HPDE6-E6E7 (cell line): Measurements from ENCODE around the gene CACNB2.
"Not testable (repeated sequence)": the region's sequence is repeated elsewhere in the genome, so short reads cannot be mapped to it uniquely, and the experiment has no call there.

Source experiments
- DNase-seq: peaks from one replicate; pipeline ENCODE4 v3.0.0; 2011; ENCODE audit warnings: missing footprints; ENCODE audit errors: extremely low spot score

Gene CACNB2

DNA sequence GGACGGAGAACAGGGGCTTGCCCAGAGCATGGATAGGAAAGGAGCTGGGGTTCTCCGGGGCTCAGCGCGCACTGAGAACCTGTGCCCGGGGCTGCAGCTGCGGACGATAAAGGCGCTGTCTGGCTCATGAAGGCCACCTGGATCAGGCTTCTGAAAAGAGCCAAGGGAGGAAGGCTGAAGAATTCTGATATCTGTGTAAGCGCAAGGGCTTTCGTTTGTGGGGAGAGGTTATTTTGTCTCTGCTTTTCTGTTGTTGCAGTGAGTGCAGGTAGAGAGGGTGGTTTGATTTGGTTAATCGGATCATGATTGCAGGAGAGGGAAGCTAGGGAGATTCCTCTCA, 260.7 kb downstream of the CACNB2 start:
- DNase-seq: no peak

- DNase-seq: no peak
Measured at GRCh38 chr10:18401416-18402195, 261.4 kb downstream of the CACNB2 start.

DNA sequence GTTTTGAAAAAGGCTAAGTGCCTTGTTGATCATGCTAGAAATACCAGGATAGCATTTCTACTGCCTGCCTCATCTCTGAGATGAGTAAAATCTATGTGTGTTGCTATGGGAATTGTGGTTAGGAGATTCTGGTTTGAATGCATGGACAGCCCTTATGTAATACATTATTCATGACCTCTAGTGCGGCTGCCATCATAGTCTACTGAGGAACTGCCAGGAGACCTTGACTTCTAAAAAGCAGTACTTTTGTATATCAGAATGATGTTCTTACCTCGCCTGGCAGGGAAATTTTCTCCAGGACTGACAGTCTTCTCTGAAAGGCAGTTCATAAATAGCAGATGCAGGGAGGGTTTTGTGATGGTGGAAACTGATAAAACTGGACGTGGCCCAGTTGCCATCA, 262.6 kb downstream of the CACNB2 start:
- DNase-seq: no peak

- no peak for DNase-seq
Measured at GRCh38 chr10:18404530-18404929, 264.3 kb downstream of the CACNB2 start.

DNA sequence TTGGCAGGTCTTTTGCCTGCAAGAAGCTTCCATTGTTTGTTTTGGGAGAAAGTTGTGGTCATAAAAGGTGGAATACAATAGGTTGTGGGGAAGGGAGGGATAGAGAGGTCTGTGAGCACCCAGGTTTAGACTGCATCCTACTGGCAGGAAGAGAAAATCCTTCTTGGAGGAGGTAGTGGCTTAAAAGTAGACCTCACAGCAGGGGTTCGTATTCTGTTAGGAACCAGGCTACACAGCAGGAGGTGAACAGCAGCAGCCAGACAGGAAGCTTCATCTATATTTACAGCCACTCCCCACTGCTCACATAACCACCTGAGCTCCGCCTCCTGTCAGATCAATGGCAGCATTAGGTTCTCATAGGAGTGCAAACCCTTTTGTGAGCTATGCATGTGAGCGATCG, 265.9 kb downstream of the CACNB2 start:
- no peak for DNase-seq

DNA sequence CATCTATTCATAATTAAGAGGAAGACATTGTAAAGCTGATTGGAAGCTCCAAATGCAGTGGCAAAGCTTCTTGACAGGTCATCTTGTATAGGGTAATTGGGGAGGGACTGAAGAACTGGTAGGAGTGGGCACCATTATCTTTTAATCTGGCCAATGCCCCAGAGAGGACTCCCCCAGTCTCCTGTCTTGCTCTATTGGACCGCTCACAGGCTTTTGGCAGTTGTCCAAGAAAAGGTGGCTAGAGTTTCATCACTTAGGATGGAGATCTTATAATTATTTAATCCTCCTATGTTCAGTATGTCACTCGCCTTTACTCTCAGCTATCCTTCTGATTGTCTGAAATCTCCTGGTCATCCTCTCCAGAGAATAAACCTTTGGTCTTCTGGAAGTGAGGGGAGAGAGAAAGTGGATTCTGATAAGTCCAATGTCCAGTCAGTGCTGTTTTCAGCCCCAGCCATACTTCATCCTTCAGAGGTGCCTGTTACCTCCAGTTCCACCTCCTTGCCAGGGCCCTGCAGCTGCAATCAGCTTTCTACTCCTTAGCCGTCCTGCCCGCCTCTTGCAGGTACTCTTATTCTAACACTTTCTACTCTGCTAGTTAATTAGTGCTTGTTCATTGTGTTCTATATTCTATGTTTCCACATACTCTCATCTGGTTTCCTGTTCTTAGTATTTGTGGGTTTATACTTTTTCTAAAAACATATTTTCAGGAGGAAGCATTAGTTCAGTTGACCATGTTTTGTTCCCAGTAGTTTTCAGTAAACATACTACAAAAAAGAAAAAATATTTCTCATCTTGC, 269.6 kb downstream of the CACNB2 start:
- DNase-seq: no peak

- DNase-seq: no peak
Measured at GRCh38 chr10:18414061-18414460, 273.8 kb downstream of the CACNB2 start.

- no peak for DNase-seq
Measured at GRCh38 chr10:18417950-18418527, 277.8 kb downstream of the CACNB2 start.

GRCh38 chr10:18418541-18419215, 278.5 kb downstream of the CACNB2 start:
- DNase-seq: no peak

GRCh38 chr10:18419945-18420344, 279.7 kb downstream of the CACNB2 start:
- DNase-seq: no peak

DNA sequence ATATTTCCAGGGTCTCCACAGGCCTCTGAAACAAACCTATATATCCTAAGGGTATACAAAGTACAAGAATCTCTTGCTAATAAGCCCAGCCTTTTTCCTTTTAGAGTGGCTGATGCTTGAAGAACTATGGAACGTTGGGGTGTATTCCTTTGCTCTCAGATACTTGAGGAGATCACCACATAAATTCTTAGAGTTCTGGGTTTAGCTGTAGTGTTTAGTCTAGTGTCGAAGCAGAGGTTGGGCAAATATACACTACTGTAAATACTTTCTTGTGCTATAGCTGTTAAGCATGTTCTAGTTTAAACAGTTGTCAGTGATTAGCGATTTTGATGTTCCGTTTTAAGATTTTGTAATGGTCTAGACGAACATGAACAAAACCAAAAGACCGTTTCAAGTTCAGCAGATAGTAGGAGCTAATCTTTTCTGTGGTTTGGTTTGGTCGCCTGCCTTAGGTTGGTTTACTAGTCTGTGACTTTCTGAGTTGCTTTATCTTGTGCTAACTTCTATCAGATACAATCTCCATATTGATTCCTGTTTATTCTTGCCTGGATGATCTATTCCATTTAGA, 281.6 kb downstream of the CACNB2 start:
- no peak for DNase-seq

DNA sequence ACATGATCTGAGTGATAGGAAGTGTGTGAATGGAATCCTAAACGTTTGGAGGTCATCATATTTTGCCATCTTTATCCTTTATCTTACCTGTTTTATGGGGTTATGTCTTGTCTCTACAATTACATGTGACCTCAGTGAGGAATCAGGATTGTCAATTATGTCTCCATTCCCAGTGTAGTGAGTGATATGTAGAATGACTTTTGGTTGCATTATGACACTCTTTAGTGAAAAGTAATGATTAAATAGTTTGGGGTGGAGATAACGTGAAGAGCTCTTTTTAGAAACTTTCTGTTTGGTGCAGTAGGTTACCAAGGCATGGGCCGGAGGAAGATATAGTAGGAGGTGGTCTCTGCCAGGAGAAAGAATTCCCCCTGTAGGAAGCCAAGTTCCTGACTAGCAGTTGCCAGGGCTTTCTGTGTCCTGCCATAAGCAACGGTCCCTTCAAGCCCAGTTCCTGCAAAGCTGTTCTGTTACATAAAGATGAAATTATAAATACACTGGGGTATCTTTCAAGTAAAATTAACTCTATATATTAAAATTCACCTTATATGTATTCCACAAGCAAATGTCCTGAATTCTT, 282.9 kb downstream of the CACNB2 start:
- no peak for DNase-seq

DNA sequence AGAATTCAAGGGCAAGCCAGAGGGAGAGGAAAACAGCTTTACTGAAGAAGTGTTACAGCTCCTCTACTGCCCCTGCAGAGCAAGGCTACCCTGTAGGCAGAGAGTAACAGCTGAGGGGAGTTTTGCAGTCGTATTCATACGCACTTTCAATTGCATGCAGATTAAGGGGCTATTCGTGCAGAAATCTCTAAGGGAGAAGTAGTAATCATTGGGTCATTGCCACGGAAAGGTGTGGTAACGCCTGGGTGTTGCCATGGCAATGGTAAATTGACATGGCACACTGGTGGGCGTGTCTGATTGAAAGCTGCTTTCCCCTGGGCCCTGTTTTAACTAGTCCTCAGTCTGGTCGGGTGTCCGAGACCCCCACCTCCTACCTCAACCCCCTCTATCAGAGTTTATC, 284.0 kb downstream of the CACNB2 start:
- no peak for DNase-seq

DNA sequence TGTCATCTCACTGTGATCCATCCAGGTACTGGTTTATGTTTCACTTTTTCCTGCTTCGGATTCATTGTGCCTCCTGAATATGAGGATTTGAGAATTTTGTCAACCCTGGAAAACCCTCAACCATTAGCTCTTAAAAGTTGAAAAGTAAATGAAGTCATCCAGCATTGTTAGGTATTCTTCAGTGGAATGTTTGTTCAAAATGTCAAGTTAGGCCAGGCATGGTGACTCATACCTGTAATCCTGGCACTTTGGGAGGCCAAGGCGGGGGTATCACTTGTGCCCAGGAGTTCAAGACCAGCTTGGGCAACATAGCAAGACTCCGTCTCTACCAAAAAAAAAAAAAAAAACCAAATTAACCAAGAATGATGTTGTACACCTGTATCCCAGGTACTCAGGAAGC, 289.1 kb downstream of the CACNB2 start:
- no peak for DNase-seq

- DNase-seq: no peak
Measured at GRCh38 chr10:18436902-18437301, 296.7 kb downstream of the CACNB2 start.

- DNase-seq: no peak
Measured at GRCh38 chr10:18437486-18437885, 297.3 kb downstream of the CACNB2 start.

- no peak for DNase-seq
Measured at GRCh38 chr10:18438361-18439126, 298.3 kb downstream of the CACNB2 start.

DNA sequence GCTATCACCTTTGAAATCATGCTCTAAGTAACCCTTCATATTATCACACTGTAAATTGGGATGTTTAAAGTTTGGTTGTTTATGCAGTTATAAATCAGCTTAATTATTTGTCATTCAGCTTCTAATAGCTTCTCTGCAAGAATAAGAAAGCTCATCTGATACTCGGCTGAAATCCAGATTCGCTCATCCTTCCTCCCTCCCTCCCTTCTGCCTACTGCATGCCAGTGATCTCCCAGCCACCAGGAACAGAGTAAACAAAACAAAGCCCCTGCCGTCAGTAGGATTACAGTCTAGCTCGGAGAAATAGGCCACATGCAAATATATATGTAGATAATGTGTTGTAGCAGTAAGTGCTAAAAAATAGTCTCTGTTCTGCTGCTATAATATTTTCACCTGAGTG, 299.4 kb downstream of the CACNB2 start:
- no peak for DNase-seq

GRCh38 chr10:18445635-18446034, 305.4 kb downstream of the CACNB2 start:
- DNase-seq: not testable (repeated sequence)

GRCh38 chr10:18446205-18446604, 306.0 kb downstream of the CACNB2 start:
- no peak for DNase-seq

GRCh38 chr10:18449611-18450026, 309.4 kb downstream of the CACNB2 start:
- no peak for DNase-seq
